GM23338 (cell line): ENCODE data around the gene SESN1. TPM values are rescaled to one million over a fixed set of nuclear protein-coding genes. Genes with fewer than 3 reads are reported as not detected.

Experiments used
- ATAC-seq: fragments of 200-7000 bp; cut with Tn5 transposase; 3 replicates; pipeline ENCODE4 v1.9.1; 2020
- DNase-seq: peaks from one replicate; pipeline ENCODE4 v3.0.0-alpha.2; 2015; ENCODE audit warnings: low spot score
- H2AFZ ChIP-seq: fragments of 200-600 bp; sonication (generic); 2 replicates; pipeline ENCODE4 v1.8.0; 2016; ENCODE audit warnings: antibody characterized with exemption, mild to moderate bottlenecking, moderate library complexity
- H3F3A ChIP-seq: fragments of 200-600 bp; sonication (generic); replicated peaks from 2 replicates; pipeline ENCODE4 v1.8.0; 2017; ENCODE audit warnings: antibody characterized with exemption, mixed run types, low read depth
- H3K27ac ChIP-seq: fragments of 200-600 bp; sonication (generic); 2 replicates; pipeline ENCODE4 v1.6.1; 2016; ENCODE audit warnings: low read depth
- H3K27me3 ChIP-seq: fragments of 200-600 bp; sonication (generic); 2 replicates; pipeline ENCODE4 v1.8.0; 2016; ENCODE audit warnings: mild to moderate bottlenecking, mixed run types, moderate library complexity; ENCODE audit not compliant: insufficient read depth
- H3K36me3 ChIP-seq: fragments of 200-600 bp; sonication (generic); 2 replicates; pipeline ENCODE4 v1.8.0; 2016; ENCODE audit warnings: mild to moderate bottlenecking; ENCODE audit not compliant: insufficient read depth
- H3K4me1 ChIP-seq: fragments of 200-600 bp; sonication (generic); 2 replicates; pipeline ENCODE4 v1.8.0; 2016; ENCODE audit warnings: mild to moderate bottlenecking, moderate library complexity; ENCODE audit not compliant: insufficient read depth
- H3K4me2 ChIP-seq: fragments of 200-600 bp; sonication (generic); 2 replicates; pipeline ENCODE4 v1.7.1; 2017; ENCODE audit warnings: mixed run types
- H3K4me3 ChIP-seq: fragments of 200-600 bp; sonication (generic); 2 replicates; pipeline ENCODE4 v1.6.1; 2016; ENCODE audit warnings: mixed run types
- H3K79me2 ChIP-seq: fragments of 200-600 bp; sonication (generic); replicated peaks from 2 replicates; pipeline ENCODE4 v1.8.0; 2017; ENCODE audit warnings: mild to moderate bottlenecking; ENCODE audit not compliant: insufficient read depth
- H3K9me2 ChIP-seq: fragments of 200-600 bp; sonication (generic); 2 replicates; pipeline ENCODE4 v1.8.0; 2017; ENCODE audit not compliant: insufficient read depth
- H4K20me1 ChIP-seq: fragments of 200-600 bp; sonication (generic); replicated peaks from 2 replicates; pipeline ENCODE4 v1.8.0; 2017; ENCODE audit warnings: mild to moderate bottlenecking; ENCODE audit not compliant: insufficient read depth
- H3K27ac Mint-ChIP-seq: 2 replicates; pipeline ENCODE4 v1.8.0; 2020; ENCODE audit warnings: inconsistent platforms, mild to moderate bottlenecking, moderate library complexity, mixed read lengths
- H3K27me3 Mint-ChIP-seq: 3 replicates; pipeline ENCODE4 v1.8.0; 2022; ENCODE audit warnings: low read depth, mild to moderate bottlenecking, moderate library complexity, mixed read lengths, inconsistent platforms; ENCODE audit not compliant: insufficient read depth, poor library complexity
- H3K36me3 Mint-ChIP-seq: 3 replicates; pipeline ENCODE4 v1.8.0; 2021; ENCODE audit warnings: low read depth, mild to moderate bottlenecking, inconsistent platforms, moderate library complexity, mixed read lengths
- H3K4me1 Mint-ChIP-seq: 3 replicates; pipeline ENCODE4 v1.8.0; 2020; ENCODE audit warnings: mild to moderate bottlenecking, inconsistent platforms, mixed read lengths
- H3K4me3 Mint-ChIP-seq: 3 replicates; pipeline ENCODE4 v1.8.0; 2021; ENCODE audit warnings: moderate library complexity, mild to moderate bottlenecking, inconsistent platforms, mixed read lengths
- H3K9me3 Mint-ChIP-seq: 3 replicates; pipeline ENCODE4 v1.8.0; 2020; ENCODE audit warnings: moderate library complexity, mild to moderate bottlenecking, inconsistent platforms, mixed read lengths
- JUNB ChIP-seq: IDR thresholded peaks from one replicate; pipeline ENCODE4 v1.6.1; 2016; ENCODE audit warnings: antibody characterized with exemption; ENCODE audit not compliant: unreplicated experiment
- NANOG ChIP-seq: IDR thresholded peaks from 2 replicates; pipeline ENCODE4 v1.6.1; 2016; ENCODE audit warnings: antibody characterized with exemption, borderline replicate concordance
- REST ChIP-seq: IDR thresholded peaks from one replicate; pipeline ENCODE4 v1.6.1; 2018; ENCODE audit warnings: antibody characterized with exemption; ENCODE audit not compliant: unreplicated experiment
- STAT1 ChIP-seq: IDR thresholded peaks from one replicate; pipeline ENCODE4 v1.6.1; 2016; ENCODE audit warnings: antibody characterized with exemption; ENCODE audit not compliant: unreplicated experiment
- ZNF114 ChIP-seq: fragments of 250-450 bp; sonication (Bioruptor Pico); IDR thresholded peaks from 2 replicates; pipeline ENCODE4 v1.5.0; 2020; ENCODE audit warnings: mild to moderate bottlenecking, moderate library complexity
- ZNF462 ChIP-seq: fragments of 250-450 bp; sonication (Bioruptor Pico); IDR thresholded peaks from 2 replicates; pipeline ENCODE4 v1.5.0; 2020; ENCODE audit warnings: mild to moderate bottlenecking, moderate library complexity
- polyA plus RNA-seq: library from polyadenylated mRNA; unstranded; fragments of >200 nt; fragmentation: Nextera tagmentation; extraction: Ambion mirVana; gene quantifications from 2 replicates; pipeline ENCODE4 v1.2.1, GENCODE V29; 2016
- total RNA-seq: library from RNA; depleted of rRNA; stranded (reverse); fragments of >200 nt; shearing (Covaris generic); gene quantifications from 2 replicates; pipeline ENCODE4 v1.2.3, GENCODE V29; 2014

The SESN1 gene
- total and polyA plus RNA-seq, 2 experiments from 2014 or later = 26.2 to 36.4 TPM

DNA sequence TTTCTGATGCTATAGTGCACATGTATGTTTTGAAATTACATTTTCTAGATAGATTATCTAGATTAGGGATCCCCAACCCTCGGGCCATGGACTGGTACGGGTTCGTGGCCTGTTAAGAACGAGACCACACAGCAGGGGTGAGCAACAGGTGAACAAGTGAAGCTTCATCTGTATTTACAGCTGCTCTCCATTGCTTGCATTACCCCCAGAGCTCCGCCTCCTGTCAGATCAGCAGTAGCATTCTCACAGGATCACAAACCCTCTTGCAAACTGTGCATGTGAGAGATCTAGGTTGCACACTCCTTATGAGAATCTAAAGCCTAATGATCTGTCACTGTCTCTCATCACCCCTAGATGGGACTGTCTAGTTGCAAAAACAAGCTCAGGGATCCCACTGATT, 11.0 kb upstream of the SESN1 start (continued):
- TF ChIP-seq ZNF462 (no peak), REST (no peak), ZNF114 (CRISPR knock-in tag) (no peak)

- 0 out of 2 replicates have a peak, but pooled peaks cover 5% of the 10 kb centered on the region for H4K20me1 ChIP-seq
- H2AFZ ChIP-seq = no peak overlapping the region
- H3K9me2 ChIP-seq = no peaks in the 10 kb centered on the region
- no peaks in the 10 kb centered on the region for H3K36me3 Mint-ChIP-seq
- H3K4me2 ChIP-seq = no peak overlapping the region
- H3K4me1 Mint-ChIP-seq = no peaks in the 10 kb centered on the region
- no peaks in the 10 kb centered on the region for H3K4me1 ChIP-seq
- no peaks in the 10 kb centered on the region for H3K79me2 ChIP-seq
- no peaks in the 10 kb centered on the region for H3F3A ChIP-seq
- H3K27ac ChIP-seq = no peak overlapping the region
- no peak overlapping the region for H3K4me3 ChIP-seq
- H3K9me3 Mint-ChIP-seq = no peaks in the 10 kb centered on the region
- H3K27me3 Mint-ChIP-seq = no peaks in the 10 kb centered on the region
- H3K4me3 Mint-ChIP-seq = no peak overlapping the region
- no peak for ATAC-seq
- no peak for DNase-seq
- no peaks in the 10 kb centered on the region for H3K36me3 ChIP-seq
- H3K27me3 ChIP-seq = no peaks in the 10 kb centered on the region
- H3K27ac Mint-ChIP-seq = no peak overlapping the region
- no peak for TF ChIP-seq JUNB
- no peak for TF ChIP-seq NANOG
- TF ChIP-seq REST = no peak
- TF ChIP-seq STAT1 = no peak
- TF ChIP-seq ZNF114 (CRISPR knock-in tag) = no peak
Measured at GRCh38 chr6:109104512-109104911, 9.9 kb upstream of the SESN1 start.
